HL-60 (cell line): ENCODE results near the gene OR2H1.

Experiments used
- REST ChIP-seq: IDR thresholded peaks from 2 replicates; pipeline ENCODE4 v1.6.1; 2012; ENCODE audit warnings: low read depth; ENCODE audit not compliant: insufficient replicate concordance
- TF ChIP-seq, protein P1 (sequence below): IDR thresholded peaks from one replicate; pipeline ENCODE4 v1.5.1; 2011; ENCODE audit warnings: low read length, control low read depth, inconsistent platforms; ENCODE audit not compliant: insufficient read depth

- TF ChIP-seq, protein P1, sequence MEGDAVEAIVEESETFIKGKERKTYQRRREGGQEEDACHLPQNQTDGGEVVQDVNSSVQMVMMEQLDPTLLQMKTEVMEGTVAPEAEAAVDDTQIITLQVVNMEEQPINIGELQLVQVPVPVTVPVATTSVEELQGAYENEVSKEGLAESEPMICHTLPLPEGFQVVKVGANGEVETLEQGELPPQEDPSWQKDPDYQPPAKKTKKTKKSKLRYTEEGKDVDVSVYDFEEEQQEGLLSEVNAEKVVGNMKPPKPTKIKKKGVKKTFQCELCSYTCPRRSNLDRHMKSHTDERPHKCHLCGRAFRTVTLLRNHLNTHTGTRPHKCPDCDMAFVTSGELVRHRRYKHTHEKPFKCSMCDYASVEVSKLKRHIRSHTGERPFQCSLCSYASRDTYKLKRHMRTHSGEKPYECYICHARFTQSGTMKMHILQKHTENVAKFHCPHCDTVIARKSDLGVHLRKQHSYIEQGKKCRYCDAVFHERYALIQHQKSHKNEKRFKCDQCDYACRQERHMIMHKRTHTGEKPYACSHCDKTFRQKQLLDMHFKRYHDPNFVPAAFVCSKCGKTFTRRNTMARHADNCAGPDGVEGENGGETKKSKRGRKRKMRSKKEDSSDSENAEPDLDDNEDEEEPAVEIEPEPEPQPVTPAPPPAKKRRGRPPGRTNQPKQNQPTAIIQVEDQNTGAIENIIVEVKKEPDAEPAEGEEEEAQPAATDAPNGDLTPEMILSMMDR = no peak
- TF ChIP-seq REST = no peak
Measured at GRCh38 chr6:29495571-29495970, 38.6 kb downstream of the OR2H1 start.
